HepG2 (cell line): ENCODE measurements around the gene USP2. TPM values are rescaled to one million over a fixed set of nuclear protein-coding genes. Genes with fewer than 3 reads are reported as not detected.

Experiments used
- ARNT2 ChIP-seq: sonication (generic); formaldehyde crosslinking; IDR thresholded peaks from 2 replicates; pipeline ENCODE4 v1.8.0; 2022; ENCODE audit warnings: mild to moderate bottlenecking, low read depth, missing genetic modification reagents, moderate library complexity
- CBX2 ChIP-seq, 2 experiments: fragments of 200-600 bp in 1 of 2; sonication (generic); formaldehyde crosslinking in 1 of 2; IDR thresholded peaks; 2 replicates each; pipeline versions ENCODE4 v1.7.0 to v1.8.1; 2018 to 2022; ENCODE audit warnings: low read depth in 2 of 2, low read length in 1 of 2, mild to moderate bottlenecking in 1 of 2, missing genetic modification reagents in 1 of 2
- HIVEP1 ChIP-seq: sonication (generic); formaldehyde crosslinking; IDR thresholded peaks from 2 replicates; pipeline ENCODE4 v1.4.0; 2020; ENCODE audit warnings: mild to moderate bottlenecking, missing genetic modification reagents
- NCOA5 ChIP-seq: sonication (generic); formaldehyde crosslinking; IDR thresholded peaks from 2 replicates; pipeline ENCODE4 v1.4.0; 2020; ENCODE audit warnings: missing genetic modification reagents
- PHF21A ChIP-seq: sonication (generic); formaldehyde crosslinking; IDR thresholded peaks from 2 replicates; pipeline ENCODE4 v1.5.0; 2020; ENCODE audit warnings: mild to moderate bottlenecking, missing genetic modification reagents
- TARDBP ChIP-seq: sonication (generic); formaldehyde crosslinking; IDR thresholded peaks from 2 replicates; pipeline ENCODE4 v1.8.0; 2022; ENCODE audit warnings: mild to moderate bottlenecking, missing genetic modification reagents
- TSC22D2 ChIP-seq: sonication (generic); formaldehyde crosslinking; IDR thresholded peaks from 2 replicates; pipeline ENCODE4 v1.5.1; 2020; ENCODE audit warnings: missing genetic modification reagents, mild to moderate bottlenecking, borderline replicate concordance
- ZFP82 ChIP-seq: sonication (generic); formaldehyde crosslinking; IDR thresholded peaks from 2 replicates; pipeline ENCODE4 v1.5.1; 2020; ENCODE audit warnings: mild to moderate bottlenecking, missing genetic modification reagents, borderline replicate concordance
- ZNF251 ChIP-seq: sonication (generic); formaldehyde crosslinking; IDR thresholded peaks from 2 replicates; pipeline ENCODE4 v1.9.0; 2021; ENCODE audit warnings: mild to moderate bottlenecking, missing genetic modification reagents
- ZNF564 ChIP-seq: sonication (generic); formaldehyde crosslinking; IDR thresholded peaks from 2 replicates; pipeline ENCODE4 v1.8.1; 2023; ENCODE audit warnings: mild to moderate bottlenecking, missing genetic modification reagents
- polyA plus RNA-seq, 8 experiments: library from polyadenylated mRNA; depleted of rRNA in 3 of 8; stranded (reverse) in 7 of 8; unstranded in 1 of 8; fragments of >200 nt; fragmentation: Illumina TruSeq in 4 of 8; extraction: Trizol in 4 of 8; gene quantifications; 2 replicates each; pipeline versions ENCODE4 v1.2.1 to v1.2.3, GENCODE V29; 2011 to 2016; ENCODE audit warnings: low read depth in 4 of 8, missing spikeins in 1 of 8, mixed read lengths in 1 of 8; ENCODE audit not compliant: insufficient read depth in 1 of 8
- total RNA-seq, 5 experiments: library from RNA; depleted of rRNA; stranded (reverse); fragments of >200 nt; fragmentation: Illumina TruSeq; extraction: Trizol; gene quantifications; 2 replicates each; pipeline ENCODE4 v1.2.3, GENCODE V29; 2016; ENCODE audit warnings: low read depth in 1 of 5
- TF ChIP-seq, protein P1 (sequence below): sonication (generic); formaldehyde crosslinking; IDR thresholded peaks from 2 replicates; pipeline ENCODE4 v1.4.0; 2020; ENCODE audit warnings: missing genetic modification reagents, borderline replicate concordance
- TF ChIP-seq, protein P2 (sequence below), 2 experiments: IDR thresholded peaks; 2 replicates each; pipeline ENCODE4 v1.6.1; 2011 to 2012; ENCODE audit warnings: low read length in 2 of 2, borderline replicate concordance in 1 of 2, low read depth in 1 of 2, mild to moderate bottlenecking in 1 of 2, moderate library complexity in 1 of 2
- TF ChIP-seq, protein P3 (sequence below): sonication (generic); formaldehyde crosslinking; IDR thresholded peaks from 2 replicates; pipeline ENCODE4 v1.4.0; 2020; ENCODE audit warnings: missing genetic modification reagents, borderline replicate concordance
- TF ChIP-seq, protein P4 (sequence below): sonication (generic); formaldehyde crosslinking; conservative IDR thresholded peaks from 2 replicates; pipeline ENCODE4 v1.8.0; 2022; ENCODE audit warnings: low read depth, missing genetic modification reagents

The USP2 gene
- total and polyA plus RNA-seq, 2 of the 13 experiments (the other 11 are each of a cell fraction or from before 2014, with no cell fraction given): 2.5 to 6.0 TPM

DNA sequence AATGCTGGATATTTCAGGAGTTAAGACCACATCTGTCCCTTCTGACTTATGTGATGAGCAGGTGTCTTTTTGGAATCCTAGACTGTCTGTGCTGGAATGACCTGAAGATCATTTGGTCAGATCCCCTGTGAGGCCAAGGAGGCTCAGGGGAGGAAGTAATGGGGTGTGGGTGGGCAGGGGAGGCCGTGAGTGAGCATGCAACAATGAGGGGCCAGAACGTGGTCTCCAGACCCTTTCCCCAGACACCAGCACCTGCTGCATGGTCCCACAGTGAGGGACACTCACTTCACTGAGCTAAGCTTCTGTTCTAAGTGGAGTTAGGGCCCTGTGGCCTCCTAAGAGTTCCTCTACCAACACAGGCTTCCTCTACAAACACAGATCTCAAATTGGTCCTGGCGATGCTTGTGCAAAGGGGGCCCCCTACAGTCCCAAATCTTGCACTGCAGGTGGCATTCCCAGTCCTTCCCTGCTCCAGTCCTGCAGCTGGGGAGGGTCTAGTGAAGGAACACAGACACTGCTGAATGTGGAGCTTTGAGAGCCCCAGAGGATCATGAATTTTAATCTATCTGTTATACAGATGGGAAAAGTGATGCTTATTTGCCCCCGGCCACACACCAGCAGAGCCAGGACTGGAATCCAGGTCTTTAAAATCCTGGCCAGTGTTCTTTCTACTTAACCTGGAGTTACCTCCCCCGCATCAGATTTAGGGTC lies 7.4 kb downstream of the USP2 start (continued):
- no peak for TF ChIP-seq HIVEP1 (CRISPR knock-in tag)
- TF ChIP-seq PHF21A (CRISPR knock-in tag): no peak
- TF ChIP-seq, protein P1, sequence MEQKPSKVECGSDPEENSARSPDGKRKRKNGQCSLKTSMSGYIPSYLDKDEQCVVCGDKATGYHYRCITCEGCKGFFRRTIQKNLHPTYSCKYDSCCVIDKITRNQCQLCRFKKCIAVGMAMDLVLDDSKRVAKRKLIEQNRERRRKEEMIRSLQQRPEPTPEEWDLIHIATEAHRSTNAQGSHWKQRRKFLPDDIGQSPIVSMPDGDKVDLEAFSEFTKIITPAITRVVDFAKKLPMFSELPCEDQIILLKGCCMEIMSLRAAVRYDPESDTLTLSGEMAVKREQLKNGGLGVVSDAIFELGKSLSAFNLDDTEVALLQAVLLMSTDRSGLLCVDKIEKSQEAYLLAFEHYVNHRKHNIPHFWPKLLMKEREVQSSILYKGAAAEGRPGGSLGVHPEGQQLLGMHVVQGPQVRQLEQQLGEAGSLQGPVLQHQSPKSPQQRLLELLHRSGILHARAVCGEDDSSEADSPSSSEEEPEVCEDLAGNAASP (CRISPR knock-in tag): peak; percentile 56; the same call in 1 of the 2 replicates
- no peak for TF ChIP-seq ZNF251
- TF ChIP-seq ARNT2 (CRISPR knock-in tag): no peak
- 0 out of 2 replicates have a peak, but pooled peaks have one; percentile 62 for TF ChIP-seq TSC22D2 (CRISPR knock-in tag)
- no peak for TF ChIP-seq NCOA5
- TF ChIP-seq, protein P2, sequence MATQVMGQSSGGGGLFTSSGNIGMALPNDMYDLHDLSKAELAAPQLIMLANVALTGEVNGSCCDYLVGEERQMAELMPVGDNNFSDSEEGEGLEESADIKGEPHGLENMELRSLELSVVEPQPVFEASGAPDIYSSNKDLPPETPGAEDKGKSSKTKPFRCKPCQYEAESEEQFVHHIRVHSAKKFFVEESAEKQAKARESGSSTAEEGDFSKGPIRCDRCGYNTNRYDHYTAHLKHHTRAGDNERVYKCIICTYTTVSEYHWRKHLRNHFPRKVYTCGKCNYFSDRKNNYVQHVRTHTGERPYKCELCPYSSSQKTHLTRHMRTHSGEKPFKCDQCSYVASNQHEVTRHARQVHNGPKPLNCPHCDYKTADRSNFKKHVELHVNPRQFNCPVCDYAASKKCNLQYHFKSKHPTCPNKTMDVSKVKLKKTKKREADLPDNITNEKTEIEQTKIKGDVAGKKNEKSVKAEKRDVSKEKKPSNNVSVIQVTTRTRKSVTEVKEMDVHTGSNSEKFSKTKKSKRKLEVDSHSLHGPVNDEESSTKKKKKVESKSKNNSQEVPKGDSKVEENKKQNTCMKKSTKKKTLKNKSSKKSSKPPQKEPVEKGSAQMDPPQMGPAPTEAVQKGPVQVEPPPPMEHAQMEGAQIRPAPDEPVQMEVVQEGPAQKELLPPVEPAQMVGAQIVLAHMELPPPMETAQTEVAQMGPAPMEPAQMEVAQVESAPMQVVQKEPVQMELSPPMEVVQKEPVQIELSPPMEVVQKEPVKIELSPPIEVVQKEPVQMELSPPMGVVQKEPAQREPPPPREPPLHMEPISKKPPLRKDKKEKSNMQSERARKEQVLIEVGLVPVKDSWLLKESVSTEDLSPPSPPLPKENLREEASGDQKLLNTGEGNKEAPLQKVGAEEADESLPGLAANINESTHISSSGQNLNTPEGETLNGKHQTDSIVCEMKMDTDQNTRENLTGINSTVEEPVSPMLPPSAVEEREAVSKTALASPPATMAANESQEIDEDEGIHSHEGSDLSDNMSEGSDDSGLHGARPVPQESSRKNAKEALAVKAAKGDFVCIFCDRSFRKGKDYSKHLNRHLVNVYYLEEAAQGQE (IDR thresholded peaks at IDR 0.05; ENCODE audit: borderline replicate concordance in 1 of 2, low read depth in 1 of 2, low read length in 2 of 2): no peak
- TF ChIP-seq, protein P3, sequence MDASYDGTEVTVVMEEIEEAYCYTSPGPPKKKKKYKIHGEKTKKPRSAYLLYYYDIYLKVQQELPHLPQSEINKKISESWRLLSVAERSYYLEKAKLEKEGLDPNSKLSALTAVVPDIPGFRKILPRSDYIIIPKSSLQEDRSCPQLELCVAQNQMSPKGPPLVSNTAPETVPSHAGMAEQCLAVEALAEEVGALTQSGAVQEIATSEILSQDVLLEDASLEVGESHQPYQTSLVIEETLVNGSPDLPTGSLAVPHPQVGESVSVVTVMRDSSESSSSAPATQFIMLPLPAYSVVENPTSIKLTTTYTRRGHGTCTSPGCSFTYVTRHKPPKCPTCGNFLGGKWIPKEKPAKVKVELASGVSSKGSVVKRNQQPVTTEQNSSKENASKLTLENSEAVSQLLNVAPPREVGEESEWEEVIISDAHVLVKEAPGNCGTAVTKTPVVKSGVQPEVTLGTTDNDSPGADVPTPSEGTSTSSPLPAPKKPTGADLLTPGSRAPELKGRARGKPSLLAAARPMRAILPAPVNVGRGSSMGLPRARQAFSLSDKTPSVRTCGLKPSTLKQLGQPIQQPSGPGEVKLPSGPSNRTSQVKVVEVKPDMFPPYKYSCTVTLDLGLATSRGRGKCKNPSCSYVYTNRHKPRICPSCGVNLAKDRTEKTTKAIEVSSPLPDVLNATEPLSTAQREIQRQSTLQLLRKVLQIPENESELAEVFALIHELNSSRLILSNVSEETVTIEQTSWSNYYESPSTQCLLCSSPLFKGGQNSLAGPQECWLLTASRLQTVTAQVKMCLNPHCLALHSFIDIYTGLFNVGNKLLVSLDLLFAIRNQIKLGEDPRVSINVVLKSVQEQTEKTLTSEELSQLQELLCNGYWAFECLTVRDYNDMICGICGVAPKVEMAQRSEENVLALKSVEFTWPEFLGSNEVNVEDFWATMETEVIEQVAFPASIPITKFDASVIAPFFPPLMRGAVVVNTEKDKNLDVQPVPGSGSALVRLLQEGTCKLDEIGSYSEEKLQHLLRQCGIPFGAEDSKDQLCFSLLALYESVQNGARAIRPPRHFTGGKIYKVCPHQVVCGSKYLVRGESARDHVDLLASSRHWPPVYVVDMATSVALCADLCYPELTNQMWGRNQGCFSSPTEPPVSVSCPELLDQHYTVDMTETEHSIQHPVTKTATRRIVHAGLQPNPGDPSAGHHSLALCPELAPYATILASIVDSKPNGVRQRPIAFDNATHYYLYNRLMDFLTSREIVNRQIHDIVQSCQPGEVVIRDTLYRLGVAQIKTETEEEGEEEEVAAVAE (CRISPR knock-in tag): peak; percentile 66; the same call in 1 of the 2 replicates
- no peak for TF ChIP-seq ZFP82
- no peak for TF ChIP-seq ZNF564 (CRISPR knock-in tag)
- no peak for TF ChIP-seq CBX2 (IDR thresholded peaks at IDR 0.05; ENCODE audit: low read depth, low read length)
- no peak for TF ChIP-seq CBX2 (CRISPR knock-in tag; IDR thresholded peaks at IDR 0.05; ENCODE audit: low read depth)
- TF ChIP-seq TARDBP (CRISPR knock-in tag): no peak
- TF ChIP-seq, protein P4, sequence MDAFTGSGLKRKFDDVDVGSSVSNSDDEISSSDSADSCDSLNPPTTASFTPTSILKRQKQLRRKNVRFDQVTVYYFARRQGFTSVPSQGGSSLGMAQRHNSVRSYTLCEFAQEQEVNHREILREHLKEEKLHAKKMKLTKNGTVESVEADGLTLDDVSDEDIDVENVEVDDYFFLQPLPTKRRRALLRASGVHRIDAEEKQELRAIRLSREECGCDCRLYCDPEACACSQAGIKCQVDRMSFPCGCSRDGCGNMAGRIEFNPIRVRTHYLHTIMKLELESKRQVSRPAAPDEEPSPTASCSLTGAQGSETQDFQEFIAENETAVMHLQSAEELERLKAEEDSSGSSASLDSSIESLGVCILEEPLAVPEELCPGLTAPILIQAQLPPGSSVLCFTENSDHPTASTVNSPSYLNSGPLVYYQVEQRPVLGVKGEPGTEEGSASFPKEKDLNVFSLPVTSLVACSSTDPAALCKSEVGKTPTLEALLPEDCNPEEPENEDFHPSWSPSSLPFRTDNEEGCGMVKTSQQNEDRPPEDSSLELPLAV (CRISPR knock-in tag): no peak
